ENCODE data around the gene TNFRSF9. TPM values are rescaled to one million over a fixed set of nuclear protein-coding genes. Genes with fewer than 3 reads are reported as not detected.

TNFRSF9 gene
- total RNA-seq, 1 donor from 2014 or later: 0.05 TPM

DNA sequence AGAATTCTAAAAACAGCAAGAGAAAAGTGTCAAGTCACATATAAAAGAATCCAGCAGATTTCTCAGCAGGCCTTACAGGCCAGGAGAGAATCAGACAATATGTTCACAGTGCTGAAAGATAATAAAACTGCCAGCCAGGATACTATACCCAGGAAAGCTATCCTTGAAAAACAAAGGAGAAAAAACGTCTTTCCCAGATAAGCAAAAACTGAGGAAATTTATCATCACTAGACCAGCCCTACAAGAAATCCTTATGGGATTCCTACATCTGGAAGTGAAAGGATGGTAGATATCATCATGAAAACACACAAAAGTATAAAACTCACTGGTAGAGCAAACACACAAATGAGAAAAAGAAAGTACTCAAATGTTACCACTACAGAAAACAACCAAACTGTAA lies 62.6 kb downstream of the TNFRSF9 start:
- DNase-seq (ENCODE audit: low read depth): no peak

DNA sequence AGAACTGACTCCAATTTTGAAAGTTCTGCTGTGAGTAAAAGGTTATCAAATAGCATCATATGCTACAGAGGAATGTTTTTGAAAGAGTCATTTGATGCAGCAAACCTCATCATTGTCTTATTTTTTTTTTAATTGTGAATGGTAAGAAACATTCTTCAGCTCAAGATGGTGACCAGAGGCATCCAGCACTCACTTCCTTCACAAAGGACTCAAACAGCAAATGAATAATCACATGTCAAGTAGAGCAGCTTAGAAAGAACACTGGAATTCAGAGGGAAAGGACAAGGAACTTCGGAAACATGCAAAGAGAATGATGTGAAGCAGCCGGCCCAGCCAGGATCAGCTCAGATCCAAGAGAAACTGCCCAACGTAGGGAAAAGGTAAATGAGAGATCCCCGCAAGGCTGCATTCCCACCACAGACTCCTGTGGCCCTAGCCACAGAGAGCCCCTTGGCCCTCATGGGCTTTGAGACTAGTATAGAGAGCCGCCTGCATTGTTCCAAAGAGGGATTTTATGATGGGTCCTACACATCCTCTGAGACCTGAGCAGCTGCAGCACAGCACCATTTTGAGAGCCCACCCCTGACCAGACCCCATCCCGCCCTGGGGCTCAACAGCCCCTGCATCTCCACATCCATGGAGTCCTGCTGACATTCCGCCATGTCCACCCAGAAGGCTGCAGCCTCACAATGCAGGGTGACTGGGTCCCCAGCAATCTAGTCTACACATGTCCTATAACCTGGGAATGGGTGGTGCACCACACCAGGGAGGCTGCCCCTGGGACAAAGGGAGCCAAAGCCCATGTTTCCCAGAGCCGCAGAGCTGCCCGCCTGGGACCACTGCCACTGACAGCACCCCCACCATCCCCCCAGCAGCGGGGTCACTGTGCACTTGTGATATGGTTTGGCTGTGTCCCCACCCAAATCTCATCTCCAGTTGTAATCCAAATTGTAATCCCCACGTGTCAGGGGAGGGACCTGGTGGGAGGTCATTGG lies 66.5 kb downstream of the TNFRSF9 start:
- no peak for DNase-seq (ENCODE audit: low read depth)

- DNase-seq (ENCODE audit: low read depth): no peak
Measured at GRCh38 chr1:7871136-7871535, 69.5 kb downstream of the TNFRSF9 start.

DNA sequence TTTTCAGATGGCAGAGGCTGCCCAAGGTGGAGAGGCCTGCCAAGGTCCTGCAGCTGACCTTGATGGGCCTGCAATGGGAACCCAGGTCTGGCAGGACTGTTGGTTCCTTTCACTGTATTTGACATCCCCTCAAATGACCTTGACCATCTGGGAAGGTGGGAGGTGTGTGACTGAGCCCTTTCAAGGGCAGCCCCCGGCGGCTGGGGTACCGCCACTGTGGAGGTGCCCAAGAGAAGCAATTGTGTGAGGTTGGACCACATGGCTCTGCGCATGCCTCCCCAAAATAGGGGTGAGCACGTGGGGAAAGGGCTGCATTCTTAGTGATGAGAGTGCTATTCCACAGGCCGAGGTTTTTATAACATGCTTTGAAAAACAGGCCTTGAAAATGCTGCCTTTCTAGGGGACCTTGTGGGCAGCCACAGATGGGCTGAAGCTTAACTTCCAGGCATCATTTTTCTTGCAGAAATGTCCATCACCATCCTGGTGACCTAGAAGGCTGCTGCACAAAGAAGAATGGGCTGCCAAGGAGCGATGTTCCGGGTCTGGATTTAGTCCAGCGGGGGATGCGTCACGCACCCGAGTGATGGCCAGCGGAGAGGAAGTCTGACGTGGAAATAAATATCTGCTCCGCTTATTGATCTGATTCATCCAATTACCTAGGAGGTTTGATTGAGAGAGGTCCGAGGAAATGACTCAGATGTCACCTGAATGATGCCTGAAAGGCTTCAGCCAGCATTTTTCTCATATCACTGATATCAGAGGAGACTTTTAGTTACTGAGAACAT lies 71.3 kb downstream of the TNFRSF9 start:
- no peak for DNase-seq (ENCODE audit: low read depth)

DNA sequence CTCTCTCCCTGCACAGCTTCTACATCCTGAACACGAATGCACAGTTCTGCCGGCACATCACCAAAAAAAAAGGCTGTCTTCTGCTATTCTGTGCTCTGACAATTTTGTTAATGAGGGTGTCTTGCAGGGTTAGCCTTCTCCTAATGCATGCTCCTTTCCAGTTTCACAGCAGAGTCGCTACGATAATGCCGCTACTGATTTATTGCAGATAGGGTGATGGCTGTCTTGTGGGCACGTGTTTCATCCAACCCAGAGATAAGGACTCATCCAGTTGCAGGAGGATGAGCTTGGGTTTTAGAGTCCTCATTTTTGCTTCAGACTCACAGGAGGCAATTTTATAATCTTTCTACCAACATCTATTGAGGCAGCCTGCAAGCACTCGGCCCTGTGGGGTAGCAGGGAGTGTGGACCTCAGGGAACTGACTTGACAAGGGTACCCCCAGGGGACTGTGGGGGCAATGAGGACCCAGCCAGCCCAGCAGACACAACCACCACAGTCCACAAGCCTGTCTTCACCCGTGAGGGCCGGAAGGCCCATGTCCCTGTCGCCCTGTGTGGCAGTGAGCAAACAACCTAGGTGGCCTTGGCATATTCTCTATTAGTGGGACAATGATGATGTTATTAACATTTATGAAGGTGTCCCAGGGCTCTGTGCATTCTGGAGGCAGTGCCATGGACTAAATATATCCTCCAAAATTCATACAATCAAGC lies 72.4 kb downstream of the TNFRSF9 start:
- no peak for DNase-seq (ENCODE audit: low read depth)

DNA sequence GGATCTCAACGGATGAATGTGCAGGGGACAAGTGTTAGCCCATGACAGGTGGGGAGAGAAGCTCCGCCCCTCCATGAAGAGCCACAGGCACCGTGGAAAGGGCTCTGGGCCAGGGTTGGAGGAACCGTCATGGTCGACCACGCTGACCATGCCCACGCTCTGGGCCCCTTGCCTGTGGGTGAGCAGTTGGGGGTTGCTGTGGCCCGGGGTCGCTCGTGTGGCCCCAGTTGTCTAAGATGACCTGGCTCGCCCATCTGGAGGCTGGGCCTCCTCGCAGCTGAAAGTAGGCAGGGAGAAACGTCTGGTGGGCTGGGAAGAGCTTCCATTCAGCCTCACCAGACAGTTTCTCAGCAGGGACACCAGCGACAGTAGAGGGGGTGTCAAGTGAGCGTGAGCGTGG lies 74.7 kb downstream of the TNFRSF9 start:
- DNase-seq (ENCODE audit: low read depth): no peak

Other genes starting within 250 kb of the TNFRSF9 start
- gene VAMP3, start 169.5 kb downstream of the TNFRSF9 start, total RNA-seq: 137 and 141 TPM in 2 replicates
- gene PER3, start 156.5 kb downstream of the TNFRSF9 start, total RNA-seq: 7.2 and 9.0 TPM in 2 replicates
- not detected in 2 replicates for gene UTS2, start 87.8 kb downstream of the TNFRSF9 start, total RNA-seq
- 291 and 310 TPM in 2 replicates for gene PARK7, start 20.9 kb upstream of the TNFRSF9 start, total RNA-seq
- gene ERRFI1, start 85.5 kb upstream of the TNFRSF9 start, total RNA-seq: 138 and 194 TPM in 2 replicates

Data from myocyte (in vitro differentiated cells).